Activated CD4-positive, alpha-beta T cell treated with anti-CD3 and anti-CD28 coated beads for 36 hours (primary cell): ENCODE measurements around the gene CADM4. TPM values are rescaled to one million over a fixed set of nuclear protein-coding genes. Genes with fewer than 3 reads are reported as not detected.
A peak's percentile ranks its signal among the peaks of the same experiment; 100 is the strongest.
"Not testable (repeated sequence)": the region's sequence is repeated elsewhere in the genome, so short reads cannot be mapped to it uniquely, and the experiment has no call there.

ENCODE experiments used
- ATAC-seq: fragments of 200-7000 bp; cut with Tn5 transposase; one replicate; pipeline ENCODE4 v1.10.0; 2021; ENCODE audit warnings: mild to moderate bottlenecking, moderate library complexity
- CTCF ChIA-PET: fragments of 350-600 bp; sonication (Branson Sonifier 250); formaldehyde crosslinking; loops from one replicate; lab custom pipeline; 2021; ENCODE audit warnings: antibody characterized with exemption; lab: Charles Lee
- POLR2A ChIA-PET: fragments of 350-600 bp; sonication (Branson Sonifier 250); formaldehyde crosslinking; loops from one replicate; lab custom pipeline; 2021; ENCODE audit warnings: antibody characterized with exemption, inconsistent platforms; lab: Charles Lee
- DNase-seq: peaks from one replicate; pipeline ENCODE4 v3.0.0-alpha.2; 2020
- H3K27ac Mint-ChIP-seq: one replicate; pipeline ENCODE4 v1.8.0; 2021; ENCODE audit warnings: mixed read lengths
- H3K27me3 Mint-ChIP-seq: one replicate; pipeline ENCODE4 v1.8.0; 2021; ENCODE audit warnings: mixed read lengths
- H3K36me3 Mint-ChIP-seq: one replicate; pipeline ENCODE4 v1.8.0; 2021; ENCODE audit warnings: low read depth, mixed read lengths
- H3K4me1 Mint-ChIP-seq: one replicate; pipeline ENCODE4 v1.8.0; 2021; ENCODE audit warnings: mixed read lengths
- H3K4me3 Mint-ChIP-seq: one replicate; pipeline ENCODE4 v1.8.0; 2021; ENCODE audit warnings: mild to moderate bottlenecking, moderate library complexity, mixed read lengths
- H3K9me3 Mint-ChIP-seq: one replicate; pipeline ENCODE4 v1.8.0; 2021; ENCODE audit warnings: low read depth, mixed read lengths
- intact Hi-C, 2 experiments: fragments of 100-400 bp; cut with DNase I in 1 of 2; cut with micrococcal nuclease in 1 of 2; formaldehyde crosslinking; loops; one replicate each; pipeline versions ENCODE4 v1.14.2 to v1.15.1; 2022 to 2024; cut with DNase I, micrococcal nuclease
- total RNA-seq, 2 experiments: library from RNA; stranded (reverse); gene quantifications; one replicate each; pipeline ENCODE4 v1.2.3, GENCODE V29; 2021

CADM4 gene
- total RNA-seq, 2 experiments from 2014 or later = 0.53 to 0.61 TPM

- ChIA-PET CTCF (interaction anchor here (0.7 to 1.1 kb wide), 2 partner anchors 24 to 139 kb away, joined by 3 read pairs; no protein-coding TSS in a partner anchor), POLR2A (no interaction called here)
- Mint-ChIP-seq H3K4me3 (no peak overlapping the region), H3K9me3 (no peaks in the 10 kb centered on the region), H3K27me3 (peaks cover 12% of the 10 kb centered on the region), H3K27ac (no peak overlapping the region), H3K4me1 (peaks cover 9% of the 10 kb centered on the region), H3K36me3 (peaks cover 12% of the 10 kb centered on the region)
- ATAC-seq = no peak
- intact Hi-C loops = loop anchor here in 1 of 2 experiments (5.0 kb wide), 1 partner anchor 197 kb away; no protein-coding TSS in a partner anchor
- DNase-seq = no peak
Measured at GRCh38 chr19:43644181-43644580, 4.5 kb upstream of the CADM4 start.

GRCh38 chr19:43643326-43643725, 3.7 kb upstream of the CADM4 start:
- Mint-ChIP-seq H3K27me3 (peaks cover 19% of the 10 kb centered on the region), H3K4me1 (peaks cover 14% of the 10 kb centered on the region), H3K4me3 (no peak overlapping the region), H3K27ac (no peak overlapping the region), H3K9me3 (no peaks in the 10 kb centered on the region), H3K36me3 (peaks cover 12% of the 10 kb centered on the region)
- CTCF ChIA-PET = interaction anchor here (0.6 to 1.1 kb wide), 3 partner anchors 25 to 152 kb away, joined by 3 read pairs; no protein-coding TSS in a partner anchor
- intact Hi-C loops = loop anchor here in 1 of 2 experiments (5.0 kb wide), 1 partner anchor 196 kb away; no protein-coding TSS in a partner anchor
- POLR2A ChIA-PET = no interaction called here
- ATAC-seq (no peak), DNase-seq (no peak)

GRCh38 chr19:43642531-43642930, 2.9 kb upstream of the CADM4 start:
- Mint-ChIP-seq H3K4me3 (no peak overlapping the region), H3K36me3 (peaks cover 9% of the 10 kb centered on the region), H3K27ac (no peak overlapping the region), H3K27me3 (peaks cover 22% of the 10 kb centered on the region), H3K4me1 (peaks cover 14% of the 10 kb centered on the region), H3K9me3 (no peaks in the 10 kb centered on the region)
- CTCF ChIA-PET = interaction anchor here (0.8 to 2.0 kb wide), 2 partner anchors 23 to 70 kb away, joined by 4 to 6 read pairs; no protein-coding TSS in a partner anchor
- ATAC-seq (no peak), DNase-seq (no peak)
- POLR2A ChIA-PET = interaction anchor here (0.5 kb wide), 1 partner anchor 166 kb away, joined by 3 read pairs; no protein-coding TSS in a partner anchor
- intact Hi-C loops = loop anchor here in 1 of 2 experiments (5.0 kb wide), 1 partner anchor 195 kb away; no protein-coding TSS in a partner anchor

- intact Hi-C loops = loop anchor here in 1 of 2 experiments (5.0 kb wide), 1 partner anchor 194 kb away; no protein-coding TSS in a partner anchor
- CTCF ChIA-PET = interaction anchor here (0.6 to 2.0 kb wide), 5 partner anchors 24 to 1134 kb away, joined by 3 to 7 read pairs (median 4); partner anchors contain the start of gene IRGQ
- H3K27ac Mint-ChIP-seq = no peak overlapping the region
- H3K9me3 Mint-ChIP-seq = no peaks in the 10 kb centered on the region
- POLR2A ChIA-PET = interaction anchor here (0.6 kb wide), 1 partner anchor 76 kb away, joined by 6 read pairs; no protein-coding TSS in a partner anchor
- peaks cover 2% of the 10 kb centered on the region for H3K36me3 Mint-ChIP-seq
- peaks cover 14% of the 10 kb centered on the region for H3K4me1 Mint-ChIP-seq
- ATAC-seq (no peak), DNase-seq (no peak)
- peaks cover 26% of the 10 kb centered on the region for H3K27me3 Mint-ChIP-seq
- no peak overlapping the region for H3K4me3 Mint-ChIP-seq
Measured at GRCh38 chr19:43641333-43641732, 1.7 kb upstream of the CADM4 start.

GRCh38 chr19:43640424-43640757, 741 bp upstream of the CADM4 start:
- intact Hi-C loops = loop anchor here in 1 of 2 experiments (5.0 kb wide), 1 partner anchor 193 kb away; no protein-coding TSS in a partner anchor
- ChIA-PET POLR2A (no interaction called here), CTCF (no interaction called here)
- peaks cover 26% of the 10 kb centered on the region for H3K27me3 Mint-ChIP-seq
- H3K36me3 Mint-ChIP-seq = no peaks in the 10 kb centered on the region
- peaks cover 14% of the 10 kb centered on the region for H3K4me1 Mint-ChIP-seq
- ATAC-seq = no peak
- H3K4me3 Mint-ChIP-seq = peak overlapping the region; percentile 65
- no peak overlapping the region for H3K27ac Mint-ChIP-seq
- no peak for DNase-seq
- H3K9me3 Mint-ChIP-seq = no peaks in the 10 kb centered on the region

GRCh38 chr19:43638995-43639518, 593 bp downstream of the CADM4 start:
- POLR2A ChIA-PET = no interaction called here
- Mint-ChIP-seq H3K27ac (no peak overlapping the region), H3K36me3 (no peaks in the 10 kb centered on the region), H3K4me1 (peaks cover 14% of the 10 kb centered on the region), H3K27me3 (peaks cover 26% of the 10 kb centered on the region), H3K4me3 (peak overlapping the region; percentile 62), H3K9me3 (no peaks in the 10 kb centered on the region)
- intact Hi-C loops = loop anchor here (1.0 to 2.0 kb wide), 4 partner anchors 14 to 29 kb away; no protein-coding TSS in a partner anchor
- no peak for ATAC-seq
- CTCF ChIA-PET = no interaction called here
- no peak for DNase-seq

GRCh38 chr19:43638214-43638994, 1.2 kb downstream of the CADM4 start:
- no peaks in the 10 kb centered on the region for H3K9me3 Mint-ChIP-seq
- H3K36me3 Mint-ChIP-seq = no peaks in the 10 kb centered on the region
- peak overlapping the region; percentile 62 for H3K4me3 Mint-ChIP-seq
- ChIA-PET POLR2A (no interaction called here), CTCF (interaction anchor here (1.4 kb wide), 1 partner anchor 13 kb away, joined by 5 read pairs; no protein-coding TSS in a partner anchor)
- DNase-seq (no peak), ATAC-seq (no peak)
- intact Hi-C loops = loop anchor here in 1 of 2 experiments (2.0 kb wide), 1 partner anchor 14 kb away; no protein-coding TSS in a partner anchor
- H3K27me3 Mint-ChIP-seq = peaks cover 26% of the 10 kb centered on the region
- peaks cover 14% of the 10 kb centered on the region for H3K4me1 Mint-ChIP-seq
- H3K27ac Mint-ChIP-seq = no peak overlapping the region

- Mint-ChIP-seq H3K9me3 (no peaks in the 10 kb centered on the region), H3K27me3 (peaks cover 24% of the 10 kb centered on the region), H3K4me3 (no peak overlapping the region), H3K4me1 (peaks cover 14% of the 10 kb centered on the region), H3K27ac (no peak overlapping the region), H3K36me3 (no peaks in the 10 kb centered on the region)
- intact Hi-C loops = no loop called here
- CTCF ChIA-PET = interaction anchor here (0.5 to 0.6 kb wide), 2 partner anchors 64 to 349 kb away, joined by 3 read pairs; no protein-coding TSS in a partner anchor
- no peak for ATAC-seq
- POLR2A ChIA-PET = no interaction called here
- DNase-seq = no peak
Measured at GRCh38 chr19:43636121-43636683, 3.4 kb downstream of the CADM4 start.

- CTCF ChIA-PET = interaction anchor here (0.6 kb wide), 1 partner anchor 63 kb away, joined by 3 read pairs; no protein-coding TSS in a partner anchor
- Mint-ChIP-seq H3K4me1 (peaks cover 12% of the 10 kb centered on the region), H3K27me3 (peaks cover 21% of the 10 kb centered on the region)
- H3K4me3 Mint-ChIP-seq, POLR2A ChIA-PET, ATAC-seq, H3K27ac Mint-ChIP-seq, DNase-seq, H3K9me3 Mint-ChIP-seq, H3K36me3 Mint-ChIP-seq, intact Hi-C loops: not testable (repeated sequence)
Measured at GRCh38 chr19:43635561-43635940, 4.1 kb downstream of the CADM4 start.

- CTCF ChIA-PET = no interaction called here
- Mint-ChIP-seq H3K36me3 (no peaks in the 10 kb centered on the region), H3K4me1 (peaks cover 7% of the 10 kb centered on the region), H3K4me3 (no peak overlapping the region), H3K27me3 (peaks cover 16% of the 10 kb centered on the region), H3K27ac (no peak overlapping the region), H3K9me3 (no peaks in the 10 kb centered on the region)
- ATAC-seq (no peak), DNase-seq (no peak)
- intact Hi-C loops = no loop called here
- POLR2A ChIA-PET = no interaction called here
Measured at GRCh38 chr19:43634872-43635560, 4.6 kb downstream of the CADM4 start.

- H3K27me3 Mint-ChIP-seq = peaks cover 15% of the 10 kb centered on the region
- POLR2A ChIA-PET = no interaction called here
- intact Hi-C loops = no loop called here
- no peak for DNase-seq
- CTCF ChIA-PET = no interaction called here
- H3K4me3 Mint-ChIP-seq = no peak overlapping the region
- ATAC-seq = no peak
- no peak overlapping the region for H3K27ac Mint-ChIP-seq
- no peaks in the 10 kb centered on the region for H3K36me3 Mint-ChIP-seq
- H3K4me1 Mint-ChIP-seq = peaks cover 6% of the 10 kb centered on the region
- H3K9me3 Mint-ChIP-seq = no peaks in the 10 kb centered on the region
Measured at GRCh38 chr19:43634506-43634871, 5.2 kb downstream of the CADM4 start.
